CD4-positive, alpha-beta T cell treated with Interleukin-15 for 4 hours (primary cell): ENCODE measurements around the gene NOL12.
"Not testable (repeated sequence)": the region's sequence is repeated elsewhere in the genome, so short reads cannot be mapped to it uniquely, and the experiment has no call there.

Source experiments
- DNase-seq: peaks from one replicate; pipeline ENCODE4 v3.0.0-alpha.2; 2020; ENCODE audit warnings: low spot score

Gene NOL12

GRCh38 chr22:37679670-37680069, 6.5 kb upstream of the NOL12 start:
- no peak for DNase-seq

- DNase-seq, result no peak
Measured at GRCh38 chr22:37680191-37680851, 5.8 kb upstream of the NOL12 start.

GRCh38 chr22:37681001-37681424, 5.1 kb upstream of the NOL12 start:
- DNase-seq, result no peak

GRCh38 chr22:37681556-37682049, 4.5 kb upstream of the NOL12 start:
- peak; percentile 78 for DNase-seq

GRCh38 chr22:37684803-37685615, 1.1 kb upstream of the NOL12 start:
- DNase-seq, result no peak

- no peak for DNase-seq
Measured at GRCh38 chr22:37690407-37690806, 4.3 kb downstream of the NOL12 start.

- DNase-seq, result no peak
Measured at GRCh38 chr22:37690901-37691504, 4.9 kb downstream of the NOL12 start.

GRCh38 chr22:37692627-37693285, 6.6 kb downstream of the NOL12 start:
- DNase-seq, result no peak

GRCh38 chr22:37694131-37694530, 8.0 kb downstream of the NOL12 start:
- DNase-seq, result not testable (repeated sequence)

- DNase-seq, result not testable (repeated sequence)
Measured at GRCh38 chr22:37696260-37696656, 10.1 kb downstream of the NOL12 start.

GRCh38 chr22:37696657-37697537, 10.8 kb downstream of the NOL12 start, which contains the start of gene TRIOBP:
Gene TRIOBP (plus strand): TSS chr22:37697048. CDS start chr22:37701366, 4,318 bp downstream.
- peak; percentile 84 for DNase-seq

GRCh38 chr22:37697538-37697835, 11.3 kb downstream of the NOL12 start:
- DNase-seq, result no peak

- no peak for DNase-seq
Measured at GRCh38 chr22:37701141-37701786, 15.1 kb downstream of the NOL12 start.

GRCh38 chr22:37703906-37704305, 17.8 kb downstream of the NOL12 start:
- no peak for DNase-seq

- DNase-seq, result no peak
Measured at GRCh38 chr22:37704645-37705044, 18.5 kb downstream of the NOL12 start.

- no peak for DNase-seq
Measured at GRCh38 chr22:37705205-37705604, 19.1 kb downstream of the NOL12 start.

GRCh38 chr22:37708580-37709444, 22.7 kb downstream of the NOL12 start:
- DNase-seq, result no peak

- no peak for DNase-seq
Measured at GRCh38 chr22:37709445-37709765, 23.3 kb downstream of the NOL12 start.

GRCh38 chr22:37710675-37711074, 24.5 kb downstream of the NOL12 start:
- DNase-seq, result no peak

GRCh38 chr22:37711490-37711889, 25.3 kb downstream of the NOL12 start:
- DNase-seq, result no peak
